Loucy (cell line): Measurements from ENCODE around the gene GAS7.

Experiments
- H2AFZ ChIP-seq: fragments of 200-600 bp; sonication (generic); 2 replicates; pipeline ENCODE4 v1.6.0; 2016; ENCODE audit warnings: antibody characterized with exemption, mild to moderate bottlenecking, low read length, moderate library complexity
- H3F3A ChIP-seq: fragments of 200-600 bp; 2 replicates; pipeline ENCODE4 v1.6.0; 2016; ENCODE audit warnings: antibody characterized with exemption, low read depth, mild to moderate bottlenecking
- H3K27me3 ChIP-seq: fragments of 200-600 bp; sonication (generic); 2 replicates; pipeline ENCODE4 v1.6.1; 2014; ENCODE audit warnings: low read length, mild to moderate bottlenecking; ENCODE audit not compliant: insufficient read depth, poor library complexity, severe bottlenecking
- H3K36me3 ChIP-seq: fragments of 200-600 bp; sonication (generic); 2 replicates; pipeline ENCODE4 v1.6.1; 2016; ENCODE audit warnings: low read length; ENCODE audit not compliant: insufficient read depth
- H3K4me1 ChIP-seq: fragments of 200-600 bp; sonication (generic); 2 replicates; pipeline ENCODE4 v1.5.1; 2014; ENCODE audit warnings: low read length, mild to moderate bottlenecking; ENCODE audit not compliant: insufficient read depth, poor library complexity, severe bottlenecking
- H3K4me2 ChIP-seq: fragments of 200-600 bp; sonication (generic); 2 replicates; pipeline ENCODE4 v1.6.0; 2014; ENCODE audit warnings: antibody characterized with exemption, low read length, low read depth, mild to moderate bottlenecking; ENCODE audit not compliant: poor library complexity, severe bottlenecking
- H3K4me3 ChIP-seq: fragments of 200-600 bp; sonication (generic); 2 replicates; pipeline ENCODE4 v1.5.1; 2014; ENCODE audit warnings: low read length, mild to moderate bottlenecking, mixed read lengths; ENCODE audit not compliant: poor library complexity, severe bottlenecking
- H3K79me2 ChIP-seq: fragments of 200-600 bp; sonication (generic); 2 replicates; pipeline ENCODE4 v1.6.1; 2014; ENCODE audit warnings: low read length; ENCODE audit not compliant: insufficient read depth
- H3K9ac ChIP-seq: fragments of 200-600 bp; sonication (generic); 2 replicates; pipeline ENCODE4 v1.6.0; 2014; ENCODE audit warnings: mild to moderate bottlenecking, low read depth, low read length, moderate library complexity; ENCODE audit not compliant: poor library complexity, severe bottlenecking
- H3K9me2 ChIP-seq: fragments of 200-600 bp; sonication (generic); replicated peaks from 2 replicates; pipeline ENCODE4 v1.6.1; 2016; ENCODE audit warnings: low read depth, low read length, mixed read lengths
- H3K9me3 ChIP-seq: fragments of 200-600 bp; sonication (generic); 2 replicates; pipeline ENCODE4 v1.6.1; 2014; ENCODE audit warnings: mild to moderate bottlenecking, antibody characterized with exemption, low read length, low read depth; ENCODE audit not compliant: insufficient read depth
- H4K20me1 ChIP-seq: fragments of 200-600 bp; sonication (generic); 2 replicates; pipeline ENCODE4 v1.6.0; 2014; ENCODE audit warnings: antibody characterized with exemption, low read length, mild to moderate bottlenecking; ENCODE audit not compliant: insufficient read depth, poor library complexity, severe bottlenecking
- CTCF ChIP-seq: fragments of 200-600 bp; sonication (generic); conservative IDR thresholded peaks from 2 replicates; pipeline ENCODE4 v1.5.1; 2014; ENCODE audit warnings: mild to moderate bottlenecking, antibody characterized with exemption, low read length
- EZH2phosphoT487 ChIP-seq: fragments of 200-600 bp; IDR thresholded peaks from 2 replicates; pipeline ENCODE4 v1.6.1; 2018; ENCODE audit warnings: antibody characterized with exemption, mild to moderate bottlenecking, moderate library complexity, borderline replicate concordance

The GAS7 gene

GRCh38 chr17:9916108-9916507, 282.3 kb downstream of the GAS7 start:
- H4K20me1 ChIP-seq = no peaks in the 10 kb centered on the region
- no peaks in the 10 kb centered on the region for H3K27me3 ChIP-seq
- peaks cover 56% of the 10 kb centered on the region; the same call in 1 of the 2 replicates for H3K36me3 ChIP-seq
- H3K79me2 ChIP-seq = no peaks in the 10 kb centered on the region
- no peak overlapping the region for H3K9ac ChIP-seq
- H3K9me2 ChIP-seq = no peaks in the 10 kb centered on the region
- no peak overlapping the region for H2AFZ ChIP-seq
- no peaks in the 10 kb centered on the region for H3F3A ChIP-seq
- no peaks in the 10 kb centered on the region for H3K9me3 ChIP-seq
- no peaks in the 10 kb centered on the region for H3K4me1 ChIP-seq
- H3K4me2 ChIP-seq = no peak overlapping the region
- TF ChIP-seq EZH2phosphoT487 (no peak), CTCF (no peak)
- H3K4me3 ChIP-seq = no peak overlapping the region

GRCh38 chr17:9913476-9913875, 284.9 kb downstream of the GAS7 start:
- peaks cover 38% of the 10 kb centered on the region; the same call in 1 of the 2 replicates for H3K36me3 ChIP-seq
- no peak overlapping the region for H2AFZ ChIP-seq
- no peaks in the 10 kb centered on the region for H3K79me2 ChIP-seq
- no peaks in the 10 kb centered on the region for H3K9me2 ChIP-seq
- H3K4me3 ChIP-seq = no peak overlapping the region
- H3K9ac ChIP-seq = no peak overlapping the region
- H3K27me3 ChIP-seq = no peaks in the 10 kb centered on the region
- TF ChIP-seq CTCF = no peak
- no peak overlapping the region for H3K4me2 ChIP-seq
- H3F3A ChIP-seq = no peaks in the 10 kb centered on the region
- H3K9me3 ChIP-seq = no peaks in the 10 kb centered on the region
- H3K4me1 ChIP-seq = no peaks in the 10 kb centered on the region
- H4K20me1 ChIP-seq = no peaks in the 10 kb centered on the region

GRCh38 chr17:9912121-9913099, 286.0 kb downstream of the GAS7 start:
- Histone ChIP-seq H3K9me3 (no peaks in the 10 kb centered on the region), H4K20me1 (no peaks in the 10 kb centered on the region), H3K9me2 (no peaks in the 10 kb centered on the region), H3K79me2 (no peaks in the 10 kb centered on the region), H2AFZ (no peak overlapping the region), H3K9ac (no peak overlapping the region), H3F3A (no peaks in the 10 kb centered on the region), H3K4me3 (no peak overlapping the region), H3K4me1 (no peaks in the 10 kb centered on the region), H3K27me3 (no peaks in the 10 kb centered on the region), H3K36me3 (peaks cover 27% of the 10 kb centered on the region; the same call in 1 of the 2 replicates), H3K4me2 (no peak overlapping the region)
- TF ChIP-seq CTCF = no peak
- no peak for TF ChIP-seq EZH2phosphoT487
